ENCODE data around the gene LOXHD1. TPM values are rescaled to one million over a fixed set of nuclear protein-coding genes. Genes with fewer than 3 reads are reported as not detected.

The LOXHD1 gene
- polyA plus RNA-seq, 1 experiment: not detected

GRCh38 chr18:46660957-46661749, 4.1 kb upstream of the LOXHD1 start:
- H3K9me3 ChIP-seq (ENCODE audit: control insufficient read depth, insufficient read depth, low read length): no peaks in the 10 kb centered on the region
- no peak overlapping the region for H3K4me3 ChIP-seq (ENCODE audit: low read depth, low read length)
- ChIA-PET POLR2A (no interaction called here), CTCF (interaction anchor here (0.7 to 5.9 kb wide), 5 partner anchors 129 to 534 kb away, joined by 3 to 117 read pairs (median 11); a partner anchor contains a TSS)
- no peak for DNase-seq (ENCODE audit: low read depth, low spot score)
- no peak overlapping the region for H3K27ac ChIP-seq (ENCODE audit: low read depth, low read length)
- peaks cover 2% of the 10 kb centered on the region for H3K27me3 ChIP-seq (ENCODE audit: control insufficient read depth, insufficient read depth, low read length)
- TF ChIP-seq, protein P1, sequence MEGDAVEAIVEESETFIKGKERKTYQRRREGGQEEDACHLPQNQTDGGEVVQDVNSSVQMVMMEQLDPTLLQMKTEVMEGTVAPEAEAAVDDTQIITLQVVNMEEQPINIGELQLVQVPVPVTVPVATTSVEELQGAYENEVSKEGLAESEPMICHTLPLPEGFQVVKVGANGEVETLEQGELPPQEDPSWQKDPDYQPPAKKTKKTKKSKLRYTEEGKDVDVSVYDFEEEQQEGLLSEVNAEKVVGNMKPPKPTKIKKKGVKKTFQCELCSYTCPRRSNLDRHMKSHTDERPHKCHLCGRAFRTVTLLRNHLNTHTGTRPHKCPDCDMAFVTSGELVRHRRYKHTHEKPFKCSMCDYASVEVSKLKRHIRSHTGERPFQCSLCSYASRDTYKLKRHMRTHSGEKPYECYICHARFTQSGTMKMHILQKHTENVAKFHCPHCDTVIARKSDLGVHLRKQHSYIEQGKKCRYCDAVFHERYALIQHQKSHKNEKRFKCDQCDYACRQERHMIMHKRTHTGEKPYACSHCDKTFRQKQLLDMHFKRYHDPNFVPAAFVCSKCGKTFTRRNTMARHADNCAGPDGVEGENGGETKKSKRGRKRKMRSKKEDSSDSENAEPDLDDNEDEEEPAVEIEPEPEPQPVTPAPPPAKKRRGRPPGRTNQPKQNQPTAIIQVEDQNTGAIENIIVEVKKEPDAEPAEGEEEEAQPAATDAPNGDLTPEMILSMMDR (IDR thresholded peaks at IDR 0.05; ENCODE audit: low read depth, low read length): no peak

- ChIA-PET POLR2A (no interaction called here), CTCF (interaction anchor here (2.6 to 5.9 kb wide), 4 partner anchors 379 to 511 kb away, joined by 7 to 117 read pairs (median 108); a partner anchor contains a TSS)
- Histone ChIP-seq H3K27me3 (ENCODE audit: control insufficient read depth, insufficient read depth, low read length) (peaks cover 2% of the 10 kb centered on the region), H3K9me3 (ENCODE audit: control insufficient read depth, insufficient read depth, low read length) (no peaks in the 10 kb centered on the region), H3K27ac (ENCODE audit: low read depth, low read length) (no peak overlapping the region), H3K4me3 (ENCODE audit: low read depth, low read length) (no peak overlapping the region)
- DNase-seq (ENCODE audit: low read depth, low spot score): no peak
- TF ChIP-seq, protein P1 (IDR thresholded peaks at IDR 0.05; ENCODE audit: low read depth, low read length): no peak
Measured at GRCh38 chr18:46659484-46659883, 2.5 kb upstream of the LOXHD1 start.

GRCh38 chr18:46656326-46657114, 500 bp downstream of the LOXHD1 start:
- TF ChIP-seq, protein P1 (IDR thresholded peaks at IDR 0.05; ENCODE audit: low read depth, low read length): no peak

DNA sequence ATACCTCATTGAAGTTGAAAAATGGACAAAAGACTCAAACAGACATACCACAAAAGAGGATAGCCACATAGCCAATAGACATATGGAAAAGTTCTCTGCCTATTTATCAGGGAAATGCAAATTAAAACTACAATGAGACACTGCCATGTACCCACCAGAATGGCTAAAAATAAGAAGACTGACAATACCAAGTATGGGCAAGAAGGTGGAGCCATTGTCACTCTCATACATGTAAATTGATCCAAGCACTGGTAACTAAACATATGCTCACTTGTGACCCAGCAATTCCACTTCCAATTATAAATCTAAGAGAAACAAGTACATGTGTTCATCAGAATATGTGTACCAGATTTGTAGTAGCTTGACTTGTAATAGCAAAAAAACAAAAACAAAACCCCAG, 4.6 kb downstream of the LOXHD1 start:
- TF ChIP-seq, protein P1 (IDR thresholded peaks at IDR 0.05; ENCODE audit: low read depth, low read length): no peak
- H3K4me3 ChIP-seq (ENCODE audit: low read depth, low read length): no peak overlapping the region
- H3K27ac ChIP-seq (ENCODE audit: low read depth, low read length): no peak overlapping the region
- CTCF ChIA-PET: interaction anchor here (0.7 kb wide), 1 partner anchor 371 kb away, joined by 3 read pairs; no protein-coding TSS in a partner anchor
- POLR2A ChIA-PET: no interaction called here
- no peaks in the 10 kb centered on the region for H3K9me3 ChIP-seq (ENCODE audit: control insufficient read depth, insufficient read depth, low read length)
- DNase-seq (ENCODE audit: low read depth, low spot score): no peak
- H3K27me3 ChIP-seq (ENCODE audit: control insufficient read depth, insufficient read depth, low read length): peaks cover 5% of the 10 kb centered on the region

More at GRCh38 chr18:46656326-46657114, 500 bp downstream of the LOXHD1 start:
- POLR2A ChIA-PET: no interaction called here
- H3K4me3 ChIP-seq (ENCODE audit: low read depth, low read length): no peak overlapping the region
- H3K27me3 ChIP-seq (ENCODE audit: control insufficient read depth, insufficient read depth, low read length): peaks cover 4% of the 10 kb centered on the region
- CTCF ChIA-PET: interaction anchor here (1.6 to 5.9 kb wide), 5 partner anchors 10 to 508 kb away, joined by 3 to 117 read pairs (median 101); a partner anchor contains a TSS
- no peak overlapping the region for H3K27ac ChIP-seq (ENCODE audit: low read depth, low read length)
- DNase-seq (ENCODE audit: low read depth, low spot score): no peak
- H3K9me3 ChIP-seq (ENCODE audit: control insufficient read depth, insufficient read depth, low read length): no peaks in the 10 kb centered on the region
